Measurements from ENCODE around the gene SHROOM2. TPM values are rescaled to one million over a fixed set of nuclear protein-coding genes. Genes with fewer than 3 reads are reported as not detected.

The SHROOM2 gene
- total and polyA plus RNA-seq, 2 of the 4 experiments (the other 2 are of a cell fraction), result 8.1 to 14.2 TPM

- ATAC-seq (ENCODE audit: low read depth) (no peak), DNase-seq (no peak)
- POLR2A ChIA-PET (ENCODE audit: unreplicated experiment), result no interaction called here
- no peak overlapping the region for H3K18ac ChIP-seq (ENCODE audit: low read depth, low read length)
- CTCF ChIA-PET, result no interaction called here
- peaks cover 5% of the 10 kb centered on the region for H3K27me3 ChIP-seq (ENCODE audit: control insufficient read depth, insufficient read depth, low read length)
- H3K4ac ChIP-seq (ENCODE audit: low read depth, low read length), result no peak overlapping the region
- no peak overlapping the region for H4K8ac ChIP-seq (ENCODE audit: low read depth in 2 of 2, low read length in 2 of 2)
- H2AFZ ChIP-seq (replicated peaks; ENCODE audit: low read length, poor library complexity), result no peak overlapping the region
- H4K5ac ChIP-seq (ENCODE audit: low read depth, low read length), result no peak overlapping the region
- H2AK5ac ChIP-seq (ENCODE audit: low read depth, low read length), result no peak overlapping the region
- no peak overlapping the region for H2BK5ac ChIP-seq (ENCODE audit: low read depth, low read length, poor library complexity, severe bottlenecking)
- no peak overlapping the region for H3K23ac ChIP-seq (ENCODE audit: low read depth, low read length)
- H3K4me1 ChIP-seq (ENCODE audit: control insufficient read depth, insufficient read depth, low read length), result no peaks in the 10 kb centered on the region
- H4K20me1 ChIP-seq (ENCODE audit: insufficient read depth, low read length), result no peaks in the 10 kb centered on the region
- WGBS, 2 experiments (ENCODE audit: extremely low coverage in 2 of 2, insufficient read length in 1 of 2), result 0% methylated on average over 1 of the region's 3 CpGs; no CpG with 5 or more reads in 1 of the 2 experiments
- BruUV-seq (replicated peaks), result no TSS peak
- H3K9ac ChIP-seq (ENCODE audit: low read depth, low read length), result no peak overlapping the region
- dilution Hi-C loops (cut with HindIII; ENCODE audit: low sequenced_read_pairs, unreplicated experiment), result no loop called here
- H3K4me2 ChIP-seq (ENCODE audit: low read depth, low read length), result no peak overlapping the region
- no peak for TF ChIP-seq NFE2L2 (IDR thresholded peaks at IDR 0.05; ENCODE audit: low read depth, low read length)
- TF ChIP-seq POLR2A (IDR thresholded peaks at IDR 0.05; ENCODE audit: low read depth, low read length), result no peak
- no peak for TF ChIP-seq BHLHE40 (IDR thresholded peaks at IDR 0.05; ENCODE audit: low read depth, low read length)
- no peak for TF ChIP-seq CTCF (conservative IDR thresholded peaks at IDR 0.05; ENCODE audit: low read depth, low read length)
- TF ChIP-seq SMC3 (IDR thresholded peaks at IDR 0.05; ENCODE audit: low read depth, low read length), result no peak
- no peak for TF ChIP-seq CHD1 (IDR thresholded peaks at IDR 0.05; ENCODE audit: low read depth, low read length)
- no peak for TF ChIP-seq RFX5 (IDR thresholded peaks at IDR 0.05; ENCODE audit: low read depth, low read length)
- no peak for TF ChIP-seq RAD21 (IDR thresholded peaks at IDR 0.05; ENCODE audit: low read length)
- no peak for TF ChIP-seq MAFK (IDR thresholded peaks at IDR 0.05; ENCODE audit: low read depth, low read length)
- no peak for TF ChIP-seq MAZ (IDR thresholded peaks at IDR 0.05; ENCODE audit: borderline replicate concordance, low read depth, low read length)
- TF ChIP-seq USF2 (IDR thresholded peaks at IDR 0.05; ENCODE audit: low read depth, low read length), result no peak
- TF ChIP-seq CEBPB (IDR thresholded peaks at IDR 0.05; ENCODE audit: low read depth, low read length), result no peak
- TF ChIP-seq FOS (IDR thresholded peaks at IDR 0.05; ENCODE audit: low read depth, low read length), result no peak
- no peak for TF ChIP-seq RCOR1 (IDR thresholded peaks at IDR 0.05; ENCODE audit: insufficient replicate concordance, low read length)
- TF ChIP-seq ELK1 (IDR thresholded peaks at IDR 0.05; ENCODE audit: borderline replicate concordance, low read depth, low read length), result no peak
- TF ChIP-seq MXI1 (IDR thresholded peaks at IDR 0.05; ENCODE audit: borderline replicate concordance, low read depth, low read length), result no peak
- H2BK15ac ChIP-seq (ENCODE audit: low read depth, low read length), result no peak overlapping the region
- H3K9me1 ChIP-seq (ENCODE audit: insufficient read depth, low read length), result no peaks in the 10 kb centered on the region
- no peak overlapping the region for H3K4me3 ChIP-seq (ENCODE audit: insufficient read depth, low read depth, low read length)
- no peak overlapping the region for H2BK120ac ChIP-seq (ENCODE audit: low read depth, low read length)
- no peak overlapping the region for H2AK9ac ChIP-seq (replicated peaks; ENCODE audit: low read depth, low read length, poor library complexity)
- in situ Hi-C loops (cut with MboI; ENCODE audit: low sequenced_read_pairs), result no loop called here
- H3K27ac ChIP-seq (ENCODE audit: insufficient read depth, low read length), result no peak overlapping the region
- H2BK20ac ChIP-seq (ENCODE audit: low read depth, low read length), result no peak overlapping the region
- no peaks in the 10 kb centered on the region for H3K36me3 ChIP-seq (ENCODE audit: control insufficient read depth, insufficient read depth, low read length)
- H3K56ac ChIP-seq (ENCODE audit: extremely low read depth, insufficient read depth, low read length), result no peak overlapping the region
- H3K9me3 ChIP-seq (ENCODE audit: control insufficient read depth, insufficient read depth, low read length), result no peaks in the 10 kb centered on the region; the same call in 1 of the 2 replicates
- no peak overlapping the region for H4K91ac ChIP-seq (ENCODE audit: insufficient read depth, low read depth, low read length)
- no peaks in the 10 kb centered on the region for H3K79me1 ChIP-seq (ENCODE audit: low read depth in 1 of 2, low read length in 2 of 2)
- intact Hi-C loops (cut with micrococcal nuclease), result no loop called here
- no peak overlapping the region for H3K14ac ChIP-seq (replicated peaks; ENCODE audit: low read depth, low read length)
Observed at GRCh38 chrX:9738151-9738550, 48.1 kb upstream of the SHROOM2 start.
